H9 (cell line): Measurements from ENCODE around the gene HS6ST3. TPM values are rescaled to one million over a fixed set of nuclear protein-coding genes. Genes with fewer than 3 reads are reported as not detected.

Experiments used
- DNase-seq: peaks from one replicate; pipeline ENCODE4 v3.0.0-alpha.2; 2017
- H2AFZ ChIP-seq: one replicate; pipeline ENCODE4 v1.6.1; 2013; ENCODE audit warnings: mild to moderate bottlenecking, low read length, control low read depth, moderate library complexity
- H2AK5ac ChIP-seq: 2 replicates; pipeline ENCODE4 v1.6.1; 2013; ENCODE audit warnings: low read length, control low read depth, mixed read lengths; ENCODE audit not compliant: insufficient read length
- H2BK120ac ChIP-seq: one replicate; pipeline ENCODE4 v1.6.1; 2013; ENCODE audit warnings: low read depth, mild to moderate bottlenecking, low read length, control low read depth, inconsistent platforms; ENCODE audit not compliant: poor library complexity, severe bottlenecking
- H2BK12ac ChIP-seq: 2 replicates; pipeline ENCODE4 v1.6.1; 2013; ENCODE audit warnings: low read length, control low read depth, mixed read lengths, low read depth; ENCODE audit not compliant: insufficient read length
- H2BK15ac ChIP-seq: 2 replicates; pipeline ENCODE4 v1.6.1; 2013; ENCODE audit warnings: low read depth, low read length, control low read depth
- H2BK20ac ChIP-seq: one replicate; pipeline ENCODE4 v1.6.1; 2013; ENCODE audit warnings: low read depth, mild to moderate bottlenecking, low read length, control low read depth, inconsistent platforms; ENCODE audit not compliant: poor library complexity, severe bottlenecking
- H2BK5ac ChIP-seq: 2 replicates; pipeline ENCODE4 v1.6.1; 2013; ENCODE audit warnings: low read length, control low read depth, mixed read lengths; ENCODE audit not compliant: insufficient read length
- H3K14ac ChIP-seq: 2 replicates; pipeline ENCODE4 v1.6.1; 2013; ENCODE audit warnings: low read length, control low read depth; ENCODE audit not compliant: insufficient read depth
- H3K18ac ChIP-seq: 2 replicates; pipeline ENCODE4 v1.6.1; 2013; ENCODE audit warnings: low read depth, mild to moderate bottlenecking, mixed read lengths, low read length, control low read depth; ENCODE audit not compliant: insufficient read length
- H3K23ac ChIP-seq: 2 replicates; pipeline ENCODE4 v1.6.1; 2013; ENCODE audit warnings: low read length, control low read depth, mixed read lengths, low read depth; ENCODE audit not compliant: insufficient read length
- H3K23me2 ChIP-seq: 2 replicates; pipeline ENCODE4 v1.6.1; 2013; ENCODE audit warnings: low read depth, mild to moderate bottlenecking, mixed read lengths, low read length, control low read depth; ENCODE audit not compliant: insufficient read length, poor library complexity, severe bottlenecking
- H3K27ac ChIP-seq: 2 replicates; pipeline ENCODE4 v1.5.1; 2013; ENCODE audit warnings: low read length, control low read depth, mixed read lengths, low read depth; ENCODE audit not compliant: insufficient read length
- H3K27me3 ChIP-seq: 2 replicates; pipeline ENCODE4 v1.6.1; 2013; ENCODE audit warnings: low read length, control low read depth, inconsistent platforms; ENCODE audit not compliant: insufficient read depth
- H3K4ac ChIP-seq: 2 replicates; pipeline ENCODE4 v1.6.1; 2013; ENCODE audit warnings: low read depth, mild to moderate bottlenecking, control low read depth, inconsistent platforms, low read length, moderate library complexity
- H3K4me1 ChIP-seq: 2 replicates; pipeline ENCODE4 v1.6.1; 2013; ENCODE audit warnings: low read length, control low read depth, inconsistent platforms; ENCODE audit not compliant: insufficient read depth
- H3K4me2 ChIP-seq: 2 replicates; pipeline ENCODE4 v1.6.1; 2013; ENCODE audit warnings: low read length, control low read depth, mixed read lengths; ENCODE audit not compliant: insufficient read length, insufficient read depth
- H3K56ac ChIP-seq: 2 replicates; pipeline ENCODE4 v1.6.1; 2013; ENCODE audit warnings: low read depth, mild to moderate bottlenecking, mixed read lengths, low read length, control low read depth; ENCODE audit not compliant: insufficient read length
- H3K79me1 ChIP-seq: 2 replicates; pipeline ENCODE4 v1.6.1; 2013; ENCODE audit warnings: low read depth, mild to moderate bottlenecking, moderate library complexity, low read length, control low read depth, inconsistent platforms; ENCODE audit not compliant: insufficient read depth, poor library complexity, severe bottlenecking
- H3K79me2 ChIP-seq: 2 replicates; pipeline ENCODE4 v1.6.1; 2013; ENCODE audit warnings: low read length, control low read depth, inconsistent platforms; ENCODE audit not compliant: insufficient read depth
- H3K9ac ChIP-seq: 2 replicates; pipeline ENCODE4 v1.6.1; 2013; ENCODE audit warnings: low read length, control low read depth, mixed read lengths; ENCODE audit not compliant: insufficient read length; ENCODE audit errors: extremely low read depth
- H3K9me3 ChIP-seq: one replicate; pipeline ENCODE4 v1.6.1; 2013; ENCODE audit warnings: low read depth, low read length, inconsistent platforms; ENCODE audit not compliant: control insufficient read depth
- H3T11ph ChIP-seq: one replicate; pipeline ENCODE4 v1.6.1; 2013; ENCODE audit warnings: mild to moderate bottlenecking, low read length, control low read depth, inconsistent platforms
- H4K20me1 ChIP-seq: one replicate; pipeline ENCODE4 v1.6.1; 2013; ENCODE audit not compliant: control insufficient read depth, insufficient read length, insufficient read depth
- H4K5ac ChIP-seq: 2 replicates; pipeline ENCODE4 v1.6.1; 2013; ENCODE audit warnings: low read depth, mild to moderate bottlenecking, mixed read lengths, low read length, control low read depth; ENCODE audit not compliant: insufficient read length
- H4K8ac ChIP-seq: replicated peaks from 2 replicates; pipeline ENCODE4 v1.6.1; 2013; ENCODE audit warnings: low read length, control low read depth, mixed read lengths, low read depth; ENCODE audit not compliant: insufficient read length
- H4K91ac ChIP-seq: 2 replicates; pipeline ENCODE4 v1.6.1; 2013; ENCODE audit warnings: low read depth, mild to moderate bottlenecking, moderate library complexity, mixed read lengths, low read length, control low read depth; ENCODE audit not compliant: insufficient read length
- H3K27ac Mint-ChIP-seq, 3 experiments: 2 replicates in 2 of 3; 3 replicates in 1 of 3; pipeline ENCODE4 v1.8.0; 2020 to 2021; ENCODE audit warnings: mixed read lengths in 3 of 3, mild to moderate bottlenecking in 1 of 3, moderate library complexity in 1 of 3
- H3K27me3 Mint-ChIP-seq: 2 replicates; pipeline ENCODE4 v1.8.0; 2021; ENCODE audit warnings: low read depth, mild to moderate bottlenecking, moderate library complexity, mixed read lengths
- H3K36me3 Mint-ChIP-seq, 3 experiments: 2 replicates in 2 of 3; 3 replicates in 1 of 3; pipeline ENCODE4 v1.8.0; 2020 to 2021; ENCODE audit warnings: low read depth in 3 of 3, mixed read lengths in 3 of 3; ENCODE audit not compliant: insufficient read depth in 1 of 3
- H3K4me1 Mint-ChIP-seq, 2 experiments: 2 replicates each; pipeline ENCODE4 v1.8.0; 2020; ENCODE audit warnings: mixed read lengths in 2 of 2
- H3K4me3 Mint-ChIP-seq, 2 experiments: 2 replicates in 1 of 2; 3 replicates in 1 of 2; pipeline ENCODE4 v1.8.0; 2020 to 2021; ENCODE audit warnings: mild to moderate bottlenecking in 2 of 2, mixed read lengths in 2 of 2, moderate library complexity in 1 of 2
- H3K9me3 Mint-ChIP-seq, 2 experiments: 2 replicates in 1 of 2; 3 replicates in 1 of 2; pipeline ENCODE4 v1.8.0; 2020; ENCODE audit warnings: mild to moderate bottlenecking in 2 of 2, mixed read lengths in 2 of 2, moderate library complexity in 1 of 2
- WGBS: extraction: QIAGEN DNeasy Blood & Tissue Kit; methylation state at CpG from one replicate; pipeline ENCODE4 v1.1.7; 2013; ENCODE audit warnings: missing lambda C conversion rate, low lambda C conversion rate, mixed read lengths; ENCODE audit not compliant: insufficient read length; ENCODE audit errors: extremely low coverage; 5-methylcytosine and 5-hydroxymethylcytosine counted together
- total RNA-seq: library from RNA; stranded (reverse); gene quantifications from 2 replicates; pipeline ENCODE4 v1.2.1, GENCODE V29; 2021
- TF ChIP-seq, protein P1 (sequence below): fragments of 200-600 bp; sonication (generic); conservative IDR thresholded peaks from 3 replicates; pipeline ENCODE4 v1.8.0; 2021; ENCODE audit warnings: antibody characterized with exemption, mild to moderate bottlenecking

Gene HS6ST3
- total RNA-seq, 1 experiment from 2014 or later: 0.44 TPM

DNA sequence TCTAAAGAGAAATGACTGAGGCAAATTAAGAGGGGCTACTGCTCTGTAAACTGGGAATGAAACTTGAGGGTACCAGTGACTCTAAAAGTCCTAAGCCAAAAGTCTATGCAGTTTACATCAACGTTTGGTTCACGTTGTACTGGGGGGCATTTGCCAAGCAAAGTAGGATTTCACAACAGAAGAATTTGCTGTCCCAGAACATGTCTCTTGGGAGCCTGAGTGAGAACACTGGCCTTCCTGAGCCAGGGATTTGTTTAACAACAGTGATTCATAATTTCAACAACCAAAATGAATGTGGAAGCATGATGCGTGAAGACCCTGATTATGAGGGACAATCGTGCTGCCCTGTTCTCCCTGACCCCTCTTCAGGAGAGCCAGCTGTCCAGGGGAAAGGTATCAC lies 726.4 kb downstream of the HS6ST3 start:
- WGBS: no CpG with 5 or more reads among the region's 4 CpGs

More for the DNA sequence above, 726.4 kb downstream of the HS6ST3 start:
- Histone ChIP-seq H3K4me2 (no peak overlapping the region), H3K79me1 (no peaks in the 10 kb centered on the region), H2BK5ac (no peak overlapping the region), H3K18ac (no peak overlapping the region), H4K91ac (no peak overlapping the region), H2BK120ac (no peak overlapping the region), H2BK15ac (no peak overlapping the region), H3K4ac (no peak overlapping the region), H3K79me2 (no peaks in the 10 kb centered on the region), H2BK20ac (no peak overlapping the region), H3K9me3 (no peaks in the 10 kb centered on the region), H3T11ph (no peak overlapping the region), H3K23ac (no peak overlapping the region), H2AK5ac (no peak overlapping the region), H4K8ac (no peak overlapping the region), H4K5ac (no peak overlapping the region), H4K20me1 (no peaks in the 10 kb centered on the region), H2BK12ac (no peak overlapping the region), H3K14ac (no peak overlapping the region), H3K27me3 (no peaks in the 10 kb centered on the region), H3K23me2 (no peaks in the 10 kb centered on the region), H3K56ac (no peak overlapping the region), H3K9ac (no peak overlapping the region), H3K27ac (no peak overlapping the region), H2AFZ (no peak overlapping the region), H3K4me1 (peaks cover 7% of the 10 kb centered on the region; the same call in 1 of the 2 replicates)
- peaks cover 1% of the 10 kb centered on the region; the same call in 1 of the 2 replicates for H3K27me3 Mint-ChIP-seq
- H3K4me3 Mint-ChIP-seq: no peak overlapping the region
- peaks cover 12 to 13% of the 10 kb centered on the region in 2 experiments for H3K4me1 Mint-ChIP-seq
- H3K36me3 Mint-ChIP-seq: peaks cover 0 to 10% (median 0%) of the 10 kb centered on the region in 3 experiments; a peak in 5 of 7 replicates
- no peak overlapping the region; a peak in 2 of 7 replicates for H3K27ac Mint-ChIP-seq
- DNase-seq: no peak
- H3K9me3 Mint-ChIP-seq: peaks cover 4 to 5% of the 10 kb centered on the region in 2 experiments; a peak in 4 of 5 replicates
- TF ChIP-seq, protein P1, sequence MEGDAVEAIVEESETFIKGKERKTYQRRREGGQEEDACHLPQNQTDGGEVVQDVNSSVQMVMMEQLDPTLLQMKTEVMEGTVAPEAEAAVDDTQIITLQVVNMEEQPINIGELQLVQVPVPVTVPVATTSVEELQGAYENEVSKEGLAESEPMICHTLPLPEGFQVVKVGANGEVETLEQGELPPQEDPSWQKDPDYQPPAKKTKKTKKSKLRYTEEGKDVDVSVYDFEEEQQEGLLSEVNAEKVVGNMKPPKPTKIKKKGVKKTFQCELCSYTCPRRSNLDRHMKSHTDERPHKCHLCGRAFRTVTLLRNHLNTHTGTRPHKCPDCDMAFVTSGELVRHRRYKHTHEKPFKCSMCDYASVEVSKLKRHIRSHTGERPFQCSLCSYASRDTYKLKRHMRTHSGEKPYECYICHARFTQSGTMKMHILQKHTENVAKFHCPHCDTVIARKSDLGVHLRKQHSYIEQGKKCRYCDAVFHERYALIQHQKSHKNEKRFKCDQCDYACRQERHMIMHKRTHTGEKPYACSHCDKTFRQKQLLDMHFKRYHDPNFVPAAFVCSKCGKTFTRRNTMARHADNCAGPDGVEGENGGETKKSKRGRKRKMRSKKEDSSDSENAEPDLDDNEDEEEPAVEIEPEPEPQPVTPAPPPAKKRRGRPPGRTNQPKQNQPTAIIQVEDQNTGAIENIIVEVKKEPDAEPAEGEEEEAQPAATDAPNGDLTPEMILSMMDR: no peak
